ENCODE data around the gene CILP2. TPM values are rescaled to one million over a fixed set of nuclear protein-coding genes. Genes with fewer than 3 reads are reported as not detected.

CILP2 gene
- total RNA-seq, 4 donors from 2014 or later: 0.17 to 1.4 TPM; not detected in 2

DNA sequence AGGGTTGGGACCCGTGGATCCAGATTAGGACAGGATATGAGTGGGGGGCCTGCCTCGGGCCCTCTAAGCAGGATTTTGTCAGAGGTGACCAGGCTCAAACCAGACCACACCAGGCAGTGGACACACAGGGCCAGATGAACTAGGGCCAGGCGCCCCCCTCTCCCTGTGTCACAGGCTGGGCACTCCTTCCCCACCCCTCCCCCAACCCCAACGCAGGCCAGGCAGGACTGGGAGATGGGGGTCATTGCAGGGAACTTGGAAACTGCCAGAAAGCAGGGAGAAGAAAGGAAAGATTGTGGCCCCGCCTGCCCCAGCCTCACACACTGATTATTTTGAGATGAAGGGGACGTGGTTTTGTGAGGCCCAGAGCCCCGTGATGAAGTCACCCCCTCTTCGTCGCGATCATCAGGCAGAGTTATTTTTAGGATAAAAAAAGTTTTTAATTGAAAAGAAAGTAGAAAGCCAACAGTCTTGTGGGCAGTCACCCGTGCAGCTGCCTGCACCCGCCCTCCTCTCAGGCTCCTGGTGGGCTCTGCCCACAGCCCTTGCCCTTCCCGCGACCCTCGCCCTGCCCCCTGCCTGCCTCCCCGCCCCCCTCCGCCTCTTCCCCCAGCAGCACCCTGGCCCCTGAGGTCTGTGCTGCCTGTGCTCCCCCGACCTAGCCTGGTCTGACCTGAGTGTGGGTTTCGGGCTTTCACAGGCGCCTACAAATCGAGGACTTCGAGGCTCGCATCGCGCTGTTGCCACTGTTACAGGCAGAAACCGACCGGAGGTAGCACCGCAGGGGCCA is 11.3 kb upstream of the CILP2 start:
- WGBS, 2 donors: 83 to 84% methylated on average over 28 of the region's 28 CpGs
- TF ChIP-seq, protein P1, sequence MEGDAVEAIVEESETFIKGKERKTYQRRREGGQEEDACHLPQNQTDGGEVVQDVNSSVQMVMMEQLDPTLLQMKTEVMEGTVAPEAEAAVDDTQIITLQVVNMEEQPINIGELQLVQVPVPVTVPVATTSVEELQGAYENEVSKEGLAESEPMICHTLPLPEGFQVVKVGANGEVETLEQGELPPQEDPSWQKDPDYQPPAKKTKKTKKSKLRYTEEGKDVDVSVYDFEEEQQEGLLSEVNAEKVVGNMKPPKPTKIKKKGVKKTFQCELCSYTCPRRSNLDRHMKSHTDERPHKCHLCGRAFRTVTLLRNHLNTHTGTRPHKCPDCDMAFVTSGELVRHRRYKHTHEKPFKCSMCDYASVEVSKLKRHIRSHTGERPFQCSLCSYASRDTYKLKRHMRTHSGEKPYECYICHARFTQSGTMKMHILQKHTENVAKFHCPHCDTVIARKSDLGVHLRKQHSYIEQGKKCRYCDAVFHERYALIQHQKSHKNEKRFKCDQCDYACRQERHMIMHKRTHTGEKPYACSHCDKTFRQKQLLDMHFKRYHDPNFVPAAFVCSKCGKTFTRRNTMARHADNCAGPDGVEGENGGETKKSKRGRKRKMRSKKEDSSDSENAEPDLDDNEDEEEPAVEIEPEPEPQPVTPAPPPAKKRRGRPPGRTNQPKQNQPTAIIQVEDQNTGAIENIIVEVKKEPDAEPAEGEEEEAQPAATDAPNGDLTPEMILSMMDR (IDR thresholded peaks at IDR 0.05): no peak
- TF ChIP-seq POLR2A (IDR thresholded peaks at IDR 0.05): no peak
- intact Hi-C loops (cut with DNase I; ENCODE audit: low total_unique reads): no loop called here
- DNase-seq (ENCODE audit: low spot score in 2 of 2): no peak
- no peak overlapping the region for H3K4me3 ChIP-seq (ENCODE audit: low read depth, poor library complexity, severe bottlenecking)

DNA sequence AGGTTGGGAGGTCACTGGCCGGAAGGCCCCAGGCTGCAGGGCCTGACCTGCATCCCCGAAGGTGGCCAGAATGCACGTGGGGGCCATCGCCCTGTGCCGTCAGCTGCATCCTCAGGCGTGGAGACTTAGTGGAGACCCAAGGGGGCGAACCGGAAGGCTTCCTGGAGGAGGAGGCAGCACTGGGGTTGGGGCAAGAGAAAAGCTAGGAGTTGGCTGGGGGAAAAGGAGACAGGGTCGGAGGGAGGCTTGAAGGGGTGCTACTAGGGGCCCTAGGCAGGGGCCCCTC is 10.8 kb upstream of the CILP2 start:
- intact Hi-C loops (cut with DNase I; ENCODE audit: low total_unique reads): no loop called here
- 89 to 97% methylated on average over 9 of the region's 9 CpGs for WGBS, 2 donors
- DNase-seq (ENCODE audit: low spot score in 2 of 2): no peak
- TF ChIP-seq, protein P1 (IDR thresholded peaks at IDR 0.05): no peak
- no peak for TF ChIP-seq POLR2A (IDR thresholded peaks at IDR 0.05)
- H3K4me3 ChIP-seq (ENCODE audit: low read depth, poor library complexity, severe bottlenecking): no peak overlapping the region

DNA sequence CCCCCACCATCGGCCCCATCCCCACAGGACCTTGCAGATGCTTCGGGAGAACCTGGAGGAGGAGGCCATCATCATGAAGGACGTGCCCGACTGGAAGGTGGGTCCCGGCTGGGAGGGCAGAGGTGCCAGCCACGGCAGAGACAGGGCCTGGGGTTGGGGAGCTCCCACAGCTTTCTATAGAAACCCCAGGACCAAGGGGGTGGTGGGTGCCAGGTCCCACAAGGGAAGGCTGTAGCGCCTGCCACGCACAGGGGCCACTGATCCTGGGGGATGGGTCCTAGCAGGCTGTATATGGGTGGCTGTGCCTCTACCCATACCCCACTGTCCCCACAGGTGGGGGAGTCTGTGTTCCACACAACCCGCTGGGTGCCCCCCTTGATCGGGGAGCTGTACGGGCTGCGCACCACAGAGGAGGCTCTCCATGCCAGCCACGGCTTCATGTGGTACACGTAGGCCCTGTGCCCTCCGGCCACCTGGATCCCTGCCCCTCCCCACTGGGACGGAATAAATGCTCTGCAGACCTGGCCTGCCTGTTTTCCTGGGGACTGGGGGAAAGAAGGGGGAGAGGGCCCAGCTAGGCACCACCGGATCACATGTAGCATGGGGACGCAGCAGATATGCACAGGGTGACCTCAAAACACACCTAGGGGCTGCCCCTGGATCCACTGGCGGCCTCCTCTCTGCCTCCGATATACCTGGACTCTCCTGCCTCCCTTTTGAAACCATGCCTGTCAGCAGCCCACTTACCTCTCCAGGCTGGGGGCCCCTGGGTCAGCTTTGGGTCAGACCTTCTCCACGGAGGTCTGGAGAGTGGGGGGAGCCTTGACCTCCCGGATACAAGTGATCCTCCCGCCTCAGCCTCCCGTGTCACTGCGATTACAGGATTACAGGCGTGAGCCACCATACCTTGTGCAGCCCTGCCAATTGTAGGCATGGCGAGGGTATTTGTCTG is 10.1 kb upstream of the CILP2 start:
- WGBS, 2 donors: 86 to 95% methylated on average over 18 to 27 of the region's 27 CpGs
- no peak for TF ChIP-seq POLR2A (IDR thresholded peaks at IDR 0.05)
- TF ChIP-seq, protein P1 (IDR thresholded peaks at IDR 0.05): no peak
- DNase-seq (ENCODE audit: low spot score in 2 of 2): no peak
- intact Hi-C loops (cut with DNase I; ENCODE audit: low total_unique reads): no loop called here
- H3K4me3 ChIP-seq (ENCODE audit: low read depth, poor library complexity, severe bottlenecking): no peak overlapping the region

DNA sequence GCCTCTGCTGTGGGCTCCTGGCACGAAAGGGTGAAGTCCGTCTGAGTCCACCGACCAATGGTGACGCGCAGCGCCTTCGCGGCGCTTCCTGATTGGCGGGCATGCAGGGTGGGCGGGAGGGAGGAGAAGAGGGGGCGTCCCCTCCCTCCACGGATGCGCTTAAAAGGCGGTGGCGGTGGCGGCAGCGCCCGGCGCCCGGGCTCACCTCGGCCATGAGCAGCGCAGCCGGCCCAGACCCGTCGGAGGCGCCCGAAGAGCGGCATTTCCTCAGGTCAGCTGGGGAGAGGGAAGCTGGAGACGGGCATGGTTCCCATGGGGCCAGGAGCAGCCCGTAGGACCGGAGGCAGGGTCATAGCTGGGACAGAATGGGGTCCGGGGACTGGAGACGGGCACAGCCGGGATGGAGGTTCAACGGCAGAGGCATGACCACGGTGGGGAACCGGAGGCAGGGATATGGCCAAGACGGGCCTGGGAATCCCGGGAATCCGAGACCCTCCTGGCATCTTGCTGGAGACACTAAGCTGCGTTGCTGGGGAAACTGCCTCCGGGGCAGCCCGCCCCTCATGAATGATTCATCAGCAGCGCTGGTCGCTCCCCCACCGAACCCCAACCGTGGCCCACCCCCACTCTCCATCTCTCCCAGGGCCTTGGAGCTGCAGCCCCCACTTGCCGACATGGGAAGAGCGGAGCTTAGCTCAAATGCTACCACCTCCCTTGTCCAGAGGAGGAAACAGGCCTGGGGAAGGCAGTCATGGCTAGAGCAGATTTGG is 9.2 kb upstream of the CILP2 start, which contains the start of gene YJEFN3:
Gene YJEFN3 (plus strand): TSS at position 191 of the 770 bp plus-strand sequence. CDS start 22 bp downstream, at position 213.
- H3K4me3 ChIP-seq (ENCODE audit: low read depth, poor library complexity, severe bottlenecking): no peak within 1 kb of the TSS

More for the DNA sequence above, 9.2 kb upstream of the CILP2 start, which contains the start of gene YJEFN3:
- intact Hi-C loops (cut with DNase I; ENCODE audit: low total_unique reads): no loop called here
- no peak for DNase-seq (ENCODE audit: low spot score in 2 of 2)
- TF ChIP-seq, protein P1 (IDR thresholded peaks at IDR 0.05): no peak
- WGBS, 2 donors: 49 to 62% methylated on average over 48 to 49 of the region's 50 CpGs

Measured in lower leg skin (tissue), 4 donors.